ENCODE measurements around the gene MYO7A.

- TF ChIP-seq, protein P1, sequence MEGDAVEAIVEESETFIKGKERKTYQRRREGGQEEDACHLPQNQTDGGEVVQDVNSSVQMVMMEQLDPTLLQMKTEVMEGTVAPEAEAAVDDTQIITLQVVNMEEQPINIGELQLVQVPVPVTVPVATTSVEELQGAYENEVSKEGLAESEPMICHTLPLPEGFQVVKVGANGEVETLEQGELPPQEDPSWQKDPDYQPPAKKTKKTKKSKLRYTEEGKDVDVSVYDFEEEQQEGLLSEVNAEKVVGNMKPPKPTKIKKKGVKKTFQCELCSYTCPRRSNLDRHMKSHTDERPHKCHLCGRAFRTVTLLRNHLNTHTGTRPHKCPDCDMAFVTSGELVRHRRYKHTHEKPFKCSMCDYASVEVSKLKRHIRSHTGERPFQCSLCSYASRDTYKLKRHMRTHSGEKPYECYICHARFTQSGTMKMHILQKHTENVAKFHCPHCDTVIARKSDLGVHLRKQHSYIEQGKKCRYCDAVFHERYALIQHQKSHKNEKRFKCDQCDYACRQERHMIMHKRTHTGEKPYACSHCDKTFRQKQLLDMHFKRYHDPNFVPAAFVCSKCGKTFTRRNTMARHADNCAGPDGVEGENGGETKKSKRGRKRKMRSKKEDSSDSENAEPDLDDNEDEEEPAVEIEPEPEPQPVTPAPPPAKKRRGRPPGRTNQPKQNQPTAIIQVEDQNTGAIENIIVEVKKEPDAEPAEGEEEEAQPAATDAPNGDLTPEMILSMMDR (IDR thresholded peaks at IDR 0.05), result peak; percentile 58 to 92 (median 87)
- TF ChIP-seq POLR2A (IDR thresholded peaks at IDR 0.05), result no peak
These were observed 60.0 kb downstream of the MYO7A start for GRCh38 chr11:77187776-77188632.
